T-helper 2 cell (primary cell): Measurements from ENCODE around the gene FMN1.

ENCODE experiments used
- DNase-seq, 5 experiments: peaks; one replicate each; pipeline versions ENCODE4 v3.0.0 to v3.0.0-alpha.2; 2012 to 2022

The FMN1 gene

DNA sequence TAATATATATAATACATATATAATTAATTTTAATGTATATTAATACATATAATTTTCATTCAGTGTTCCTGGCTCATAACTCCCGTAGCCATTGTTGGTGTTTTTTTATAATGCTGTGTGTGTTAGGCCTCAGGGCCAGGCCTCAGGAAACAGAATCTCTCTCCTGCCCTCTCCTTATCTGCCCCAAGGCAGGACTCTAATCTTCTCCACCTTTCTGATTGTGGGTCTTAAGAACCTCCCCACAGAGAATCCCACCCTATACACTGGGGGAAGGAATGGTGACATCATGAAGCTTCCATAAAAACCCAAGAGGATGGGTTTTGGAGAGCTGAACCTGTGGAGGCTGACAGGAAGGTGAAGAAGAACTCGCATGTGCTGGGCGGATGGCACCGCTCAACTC lies 4.0 kb upstream of the FMN1 start:
- no peak for DNase-seq

DNA sequence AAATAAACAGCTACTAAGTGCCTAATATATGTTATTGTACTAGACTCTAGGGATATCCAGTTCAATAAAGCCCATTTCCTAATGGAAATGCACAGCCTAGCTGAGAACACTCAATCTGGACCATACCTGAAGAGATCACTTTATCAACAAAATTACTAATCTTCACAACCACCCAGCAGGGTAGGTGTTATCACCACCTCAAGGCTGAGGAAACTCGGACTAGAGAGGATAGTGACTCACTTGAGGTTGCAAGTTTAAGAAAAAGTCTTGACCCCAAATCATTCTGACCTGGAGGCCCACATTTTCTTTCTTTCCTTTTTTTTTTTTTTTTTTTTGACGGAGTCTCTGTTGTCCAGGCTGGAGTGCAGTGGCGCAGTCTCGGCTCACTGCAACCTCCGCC lies 3.1 kb upstream of the FMN1 start:
- no peak for DNase-seq

DNA sequence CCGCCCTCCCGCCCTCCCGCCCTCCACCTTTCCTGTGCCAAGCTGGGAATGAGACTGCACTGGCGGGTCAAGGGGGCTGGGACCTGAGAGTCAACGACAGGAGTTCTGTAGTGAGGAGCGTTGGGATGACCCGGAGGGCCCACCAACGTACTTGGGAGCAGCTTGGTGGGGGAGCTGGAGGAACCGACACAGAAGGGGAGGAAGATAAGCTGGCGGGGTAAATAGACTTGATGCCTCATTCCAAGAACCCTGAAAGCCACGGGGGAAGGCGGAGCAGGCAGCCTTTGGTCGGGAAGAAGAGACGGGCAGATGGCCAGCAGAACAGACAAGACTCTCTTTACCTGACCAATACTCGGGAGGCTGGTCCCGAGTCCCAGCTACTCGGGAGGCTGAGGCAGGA lies 277 bp downstream of the FMN1 start:
- DNase-seq: no peak

DNA sequence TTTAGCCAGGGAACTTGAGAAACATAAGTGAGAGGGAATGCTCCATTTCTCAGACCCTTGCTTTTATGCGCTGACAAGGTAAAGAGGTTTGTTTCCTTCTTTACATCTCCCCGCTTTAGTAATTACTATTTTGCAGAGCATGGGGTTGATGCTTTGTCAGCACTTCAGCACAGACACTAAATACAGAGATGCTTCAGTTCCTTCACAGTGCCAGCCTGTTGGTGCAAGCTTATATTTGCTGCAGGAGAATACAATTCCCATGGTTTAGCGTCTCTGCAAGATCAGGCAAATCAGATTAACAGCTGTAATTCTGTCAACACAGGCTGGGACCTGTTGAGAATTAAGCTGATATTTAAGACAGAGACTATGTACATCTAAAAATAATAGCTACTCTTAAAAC lies 2.9 kb downstream of the FMN1 start:
- DNase-seq: no peak

DNA sequence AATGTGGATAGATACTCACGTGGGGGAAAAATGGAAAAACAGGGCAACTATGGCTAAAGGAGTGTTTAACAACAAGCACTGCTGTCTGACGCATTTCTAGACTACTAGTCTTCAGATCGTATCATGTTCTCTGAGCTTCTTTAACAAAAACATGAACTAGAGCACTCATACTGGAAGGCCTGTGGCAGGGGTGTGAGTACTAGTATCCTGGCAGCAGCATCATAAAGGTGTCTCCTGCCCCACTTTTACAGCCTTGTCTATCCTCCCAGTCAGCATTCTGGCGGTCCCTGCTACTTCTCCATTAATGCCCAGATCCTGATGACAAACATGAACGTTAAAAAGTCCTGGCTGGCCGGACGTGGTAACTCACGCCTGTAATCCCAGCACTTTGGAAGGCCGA lies 4.0 kb downstream of the FMN1 start:
- peak in 1 of 5 experiments; percentile 86 for DNase-seq

DNA sequence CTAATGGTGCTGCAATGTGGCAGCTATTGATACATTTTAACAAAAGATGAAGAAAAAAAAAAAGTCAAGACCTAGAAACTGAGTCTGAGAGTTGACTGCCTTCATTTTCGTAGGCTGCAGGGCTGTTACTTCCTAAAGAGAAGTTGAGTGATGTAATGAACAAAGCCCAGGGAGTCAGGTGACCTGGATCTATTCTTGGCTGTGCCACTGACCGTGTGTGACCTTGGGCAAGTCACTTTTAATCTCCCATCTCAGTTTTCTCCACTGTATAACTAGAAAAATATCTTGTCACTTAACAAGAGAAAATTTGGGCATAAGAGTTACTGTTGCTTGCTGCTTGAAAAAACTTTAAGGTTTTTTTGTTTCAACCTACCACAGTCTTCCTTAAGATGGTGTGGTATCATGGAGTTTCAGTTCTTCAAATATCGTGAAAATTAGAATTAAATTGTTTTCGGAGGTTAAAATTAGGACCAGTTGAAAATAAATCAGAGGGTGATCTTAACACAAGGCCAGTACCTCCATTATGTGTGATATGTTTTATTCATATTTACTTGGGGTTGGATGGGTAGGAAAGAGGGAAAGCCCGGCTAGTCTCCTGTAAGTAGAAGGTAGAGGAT lies 5.8 kb downstream of the FMN1 start:
- no peak for DNase-seq

DNA sequence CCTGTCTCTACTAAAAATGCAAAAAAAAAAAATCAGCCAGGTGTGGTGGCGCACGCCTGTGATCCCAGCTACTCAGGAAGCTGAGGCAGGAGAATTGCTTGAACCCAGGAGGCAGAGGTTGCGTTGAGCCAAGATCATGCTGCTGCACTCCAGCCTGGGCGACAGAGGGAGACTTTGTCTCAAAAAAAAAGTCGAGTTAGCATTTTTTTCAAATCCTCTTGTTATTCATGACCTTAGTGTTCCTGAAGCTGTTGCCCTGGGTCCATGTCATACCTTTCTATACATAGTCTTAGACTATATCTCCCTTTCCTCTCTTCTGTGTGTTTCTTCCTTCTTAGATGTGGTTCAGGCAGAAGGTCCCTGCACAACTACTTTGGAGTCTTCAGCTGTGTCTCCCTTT lies 6.4 kb downstream of the FMN1 start:
- DNase-seq: no peak

DNA sequence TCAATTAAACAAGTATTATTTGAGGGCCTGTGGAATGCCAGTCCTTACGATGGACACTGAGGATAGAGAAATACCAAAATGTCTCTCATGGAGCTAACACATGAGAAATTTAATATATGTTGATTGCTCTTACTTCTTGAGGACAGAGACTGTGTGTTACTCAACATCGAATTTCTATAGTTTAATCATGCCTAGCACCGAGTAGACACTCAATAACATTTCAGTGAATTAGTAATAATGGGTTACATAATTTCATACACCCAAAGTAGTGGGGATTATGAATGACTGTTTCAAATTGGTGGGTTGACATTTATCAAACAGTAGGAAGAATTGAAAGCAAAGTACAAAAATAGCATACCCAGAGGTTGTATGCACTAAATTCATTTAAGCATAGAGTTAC lies 11.2 kb downstream of the FMN1 start:
- no peak for DNase-seq

DNA sequence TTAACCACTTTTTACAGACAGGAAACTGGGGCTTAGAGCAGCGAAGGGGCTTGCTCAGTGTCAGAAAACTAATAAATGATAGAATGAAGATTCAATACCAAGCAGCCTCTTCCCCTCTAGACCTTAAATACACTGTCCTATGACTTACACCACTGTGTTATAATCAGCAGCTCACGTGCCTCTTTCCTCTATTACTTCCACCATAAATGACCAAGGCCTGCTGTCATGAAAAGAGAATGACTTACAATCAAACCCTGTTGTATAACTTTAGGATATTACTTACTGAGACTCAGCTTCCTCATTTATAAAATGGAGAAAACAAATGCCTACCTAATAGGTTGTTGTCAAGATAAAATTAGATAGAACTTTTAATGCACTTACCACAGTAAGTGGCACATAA lies 11.6 kb downstream of the FMN1 start:
- no peak for DNase-seq

DNA sequence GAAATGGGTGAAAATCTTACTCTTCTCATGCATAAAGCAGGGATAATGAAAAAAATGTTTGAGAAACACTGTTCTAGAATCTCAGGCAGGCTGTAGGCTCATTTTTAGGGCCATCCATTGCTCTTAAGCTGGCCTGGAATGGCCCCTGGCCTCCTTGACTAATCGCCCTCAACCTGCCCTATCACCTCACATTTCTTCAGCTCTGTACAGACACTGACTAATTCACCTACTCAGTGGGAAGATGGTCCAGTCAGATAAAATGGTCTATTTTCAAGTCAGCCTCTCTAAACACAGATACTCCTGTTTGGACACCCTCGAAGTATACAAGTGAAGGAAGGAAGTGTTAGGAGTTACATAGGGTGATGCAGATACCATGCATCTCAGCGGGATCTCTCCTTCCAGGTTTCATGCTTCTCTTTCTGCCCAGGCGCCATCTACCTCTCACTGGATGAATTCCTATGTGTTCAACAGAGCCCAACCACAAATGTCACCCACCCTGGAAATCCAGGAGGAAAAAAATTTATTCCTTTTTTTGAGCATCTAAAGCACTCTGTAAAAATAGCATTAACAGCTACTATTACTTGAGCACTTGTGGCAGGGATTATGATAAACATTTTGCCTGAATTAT lies 12.1 kb downstream of the FMN1 start:
- DNase-seq: no peak

DNA sequence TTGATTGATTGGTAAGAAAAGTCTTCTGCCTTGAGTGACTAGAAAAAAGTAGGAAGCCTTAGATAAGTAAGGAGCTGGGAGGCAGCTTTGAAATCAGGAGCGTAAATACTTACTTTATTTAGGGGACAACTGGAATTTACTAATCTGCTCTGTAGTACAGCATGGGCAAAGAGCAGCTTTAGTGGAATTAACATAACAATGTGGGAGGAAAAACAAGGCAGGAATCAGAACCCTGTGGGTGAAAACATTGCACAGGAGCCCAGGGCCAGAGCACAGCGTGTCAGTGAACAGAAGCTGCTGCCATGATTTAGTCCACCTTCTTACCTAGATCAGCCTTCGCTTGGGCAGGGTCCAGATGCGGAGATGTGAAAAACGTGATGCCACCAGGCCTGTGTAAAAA lies 14.6 kb downstream of the FMN1 start:
- no peak for DNase-seq

DNA sequence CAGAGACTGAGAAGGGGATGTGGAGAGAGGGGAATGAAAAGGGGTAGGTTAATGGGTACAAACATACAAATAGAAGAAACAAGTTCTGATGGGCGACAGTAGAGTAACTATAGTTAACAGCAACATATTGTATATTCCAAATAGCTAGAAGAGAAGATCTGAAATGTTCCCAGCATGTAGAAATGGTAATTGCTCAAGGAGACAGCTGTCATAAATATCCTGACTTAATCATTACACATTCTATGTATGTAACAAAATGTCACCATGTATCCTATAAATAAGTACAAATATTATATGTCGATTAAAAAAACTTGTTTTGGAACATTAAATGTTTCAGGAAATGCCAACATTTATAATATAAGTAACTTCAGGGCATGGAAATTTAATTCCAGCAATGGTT lies 23.3 kb downstream of the FMN1 start:
- DNase-seq: no peak

DNA sequence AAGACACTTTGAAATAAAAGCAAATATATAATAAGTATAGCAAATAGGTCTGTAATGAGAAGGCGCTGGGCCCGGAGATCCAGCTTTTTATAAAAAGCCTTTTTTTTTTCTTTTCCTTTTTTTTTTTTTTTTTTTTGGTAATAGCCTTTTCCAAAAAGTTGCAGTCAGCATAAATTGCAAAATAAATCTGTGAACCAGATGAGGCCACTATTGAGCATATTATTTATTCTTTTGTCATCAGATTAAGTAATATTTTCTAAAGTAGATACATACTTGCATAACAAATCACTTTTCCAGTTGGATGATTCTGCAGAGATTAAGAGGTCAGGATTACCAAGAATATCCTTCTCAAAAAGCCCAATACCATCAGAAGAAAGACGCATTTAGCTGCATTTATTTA lies 24.9 kb downstream of the FMN1 start:
- DNase-seq: no peak

DNA sequence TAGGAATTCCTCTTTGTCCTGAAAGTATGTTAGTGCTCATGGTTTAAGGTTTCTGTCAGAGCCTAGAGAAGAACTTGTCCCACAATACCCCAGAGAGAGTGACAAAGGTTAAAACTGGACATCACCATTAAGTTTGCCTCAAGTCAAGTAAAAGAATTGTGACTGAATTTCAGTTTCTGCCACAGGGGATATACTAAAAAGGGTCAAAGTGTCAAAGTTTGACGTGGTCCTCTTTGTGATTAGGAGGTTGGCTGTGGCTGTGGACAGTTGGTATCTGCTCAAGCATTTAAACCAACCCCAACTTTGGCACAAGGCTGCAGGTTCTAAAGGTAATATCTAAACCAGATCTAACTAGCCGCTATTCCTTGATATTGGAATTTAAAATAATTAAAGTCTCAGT lies 26.1 kb downstream of the FMN1 start:
- DNase-seq: no peak

DNA sequence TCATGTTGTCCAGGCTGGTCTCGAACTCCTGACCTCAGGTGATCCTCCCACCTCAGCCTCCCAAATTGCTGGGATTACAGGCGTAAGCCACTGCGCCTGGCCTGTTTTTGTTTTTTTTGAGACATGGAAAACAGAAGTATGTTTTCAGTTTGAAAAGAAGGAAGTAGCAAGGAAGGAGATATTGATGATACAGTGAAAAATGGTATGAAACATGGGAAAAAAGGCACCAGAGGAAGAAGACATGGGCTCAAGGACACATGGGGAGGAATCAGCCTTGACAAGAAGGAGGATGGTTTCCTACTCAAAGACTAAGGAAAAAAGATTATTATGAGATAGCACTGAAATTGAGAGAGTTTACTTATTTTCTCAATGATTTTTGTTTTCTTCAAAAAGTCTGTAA lies 30.7 kb downstream of the FMN1 start:
- DNase-seq: no peak

DNA sequence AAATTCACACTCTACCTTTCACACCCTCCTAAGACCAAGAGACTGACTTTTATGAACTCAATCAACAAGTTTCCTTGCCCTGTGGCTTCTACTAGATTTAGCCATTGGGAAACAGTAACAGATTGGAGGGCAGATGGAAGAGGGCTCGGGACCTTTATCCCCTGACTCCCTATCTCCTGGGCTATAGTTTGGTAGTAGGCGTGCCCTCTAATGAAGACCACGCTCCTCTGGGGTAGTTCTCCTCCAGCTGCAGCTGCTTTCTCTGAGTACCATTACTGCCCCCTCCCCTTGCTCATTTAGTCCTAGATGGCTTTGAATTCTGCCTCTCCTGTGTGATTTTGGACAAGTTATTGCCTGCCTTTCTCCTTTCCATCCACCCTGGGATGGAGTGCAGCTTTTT lies 33.3 kb downstream of the FMN1 start:
- DNase-seq: no peak

DNA sequence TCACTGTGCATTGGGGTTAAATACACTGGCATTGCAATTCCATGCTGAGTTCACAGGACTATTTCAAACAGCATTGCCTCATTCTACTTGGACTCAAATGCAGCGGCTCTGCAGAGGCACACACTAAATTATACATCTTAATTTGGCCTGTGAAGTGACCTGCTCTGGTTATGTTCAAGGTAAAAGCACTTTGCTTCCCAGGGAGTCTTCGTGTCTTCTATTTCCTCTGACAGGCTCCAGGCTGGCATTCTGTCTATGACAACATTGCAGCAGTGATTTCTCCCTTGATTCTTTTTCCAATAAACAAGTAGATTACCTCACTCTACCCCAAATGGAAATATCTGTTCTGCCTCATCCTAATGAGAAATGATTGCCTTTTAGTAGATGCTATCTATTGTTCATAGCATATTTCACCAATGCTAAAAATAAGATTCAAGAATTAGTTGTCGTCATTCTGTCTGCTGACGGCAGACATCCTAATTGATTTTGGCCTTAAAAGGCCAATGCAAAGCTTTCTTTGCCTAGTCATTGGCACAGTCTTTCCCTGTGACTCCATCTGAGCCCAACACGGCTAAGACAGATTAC lies 33.8 kb downstream of the FMN1 start:
- no peak for DNase-seq

DNA sequence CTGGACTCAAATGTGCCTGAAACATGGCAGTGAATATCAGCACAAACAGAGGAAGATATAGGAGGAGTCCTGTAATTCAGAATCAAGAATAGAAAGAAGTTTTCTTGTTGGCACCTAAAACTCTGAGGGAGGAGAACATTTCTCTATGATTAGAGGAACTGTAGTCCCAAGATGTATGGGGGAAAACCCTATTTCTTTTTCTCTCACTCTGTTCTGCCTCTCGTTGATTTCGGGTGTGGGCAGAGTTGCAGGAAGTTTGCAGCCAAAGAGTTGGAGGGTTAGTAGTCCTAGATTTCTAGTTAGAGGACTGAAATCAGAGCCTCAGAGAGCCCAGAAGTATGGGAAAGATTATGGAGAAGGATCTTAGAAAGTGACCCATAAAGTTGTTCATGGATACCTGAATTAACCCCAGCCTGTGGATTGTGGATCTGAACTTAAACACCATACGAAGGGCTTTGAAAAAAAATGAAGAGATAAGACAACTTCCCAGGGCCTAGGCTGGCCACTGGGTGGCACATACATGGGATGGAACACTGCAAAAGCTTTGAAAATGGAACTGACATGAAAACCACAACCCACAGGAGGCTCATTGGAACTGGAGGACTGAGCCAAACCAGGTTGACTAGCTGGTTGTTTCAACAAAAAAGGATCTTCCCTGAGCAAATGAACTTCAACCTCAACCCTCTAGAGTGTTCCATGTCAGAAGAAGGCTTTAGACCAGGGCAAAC lies 34.6 kb downstream of the FMN1 start:
- DNase-seq: peak in 1 of 5 experiments; percentile 26

DNA sequence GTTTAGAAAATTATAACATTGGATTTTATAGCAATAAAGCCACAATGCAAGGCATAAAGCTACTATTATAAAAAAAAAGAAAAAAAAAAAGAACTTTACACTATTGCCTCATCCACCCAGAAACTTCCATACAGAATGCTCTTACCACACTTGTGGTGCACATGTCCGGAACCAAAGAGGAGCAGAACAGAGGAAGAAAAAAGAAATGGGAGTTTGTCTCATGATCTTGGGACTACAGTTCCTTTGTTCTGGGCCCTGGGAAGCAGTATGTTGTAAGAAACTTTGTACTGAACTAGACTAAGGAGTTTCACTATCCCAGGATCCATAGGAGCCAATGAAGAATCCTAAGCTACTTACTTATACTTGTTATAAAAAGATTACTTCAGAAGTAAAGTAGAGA lies 36.1 kb downstream of the FMN1 start:
- DNase-seq: no peak

DNA sequence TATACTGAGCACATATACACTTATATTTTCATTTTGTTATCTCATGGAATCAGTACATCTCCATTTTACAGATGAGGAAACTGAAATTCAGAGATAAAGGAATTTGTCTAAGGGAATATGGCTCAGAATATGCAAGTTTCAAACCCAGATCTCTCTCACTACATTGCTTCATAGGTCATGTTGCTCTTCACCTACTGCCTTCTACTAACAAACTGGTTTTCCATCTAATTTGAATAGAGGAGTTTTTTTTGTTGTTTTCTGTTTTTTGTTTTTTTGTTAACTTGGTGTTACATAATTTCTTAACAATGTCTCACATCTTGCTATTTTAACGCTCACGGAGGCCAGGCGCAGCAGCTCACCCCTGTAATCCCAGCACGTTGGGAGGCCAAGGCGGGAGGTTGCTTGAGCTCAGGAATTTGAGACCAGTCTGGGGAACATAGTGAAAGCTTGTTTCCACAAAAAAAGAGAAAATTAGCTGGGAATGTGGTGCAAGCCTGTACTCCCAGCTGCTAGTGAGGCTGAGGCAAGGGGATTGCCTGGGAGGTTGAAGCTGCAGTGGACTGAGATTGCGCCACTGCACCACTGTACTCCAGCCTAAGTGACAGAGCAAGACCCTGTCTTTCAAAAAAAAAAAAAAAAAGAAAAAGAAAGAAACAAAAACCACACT lies 37.0 kb downstream of the FMN1 start:
- no peak for DNase-seq

DNA sequence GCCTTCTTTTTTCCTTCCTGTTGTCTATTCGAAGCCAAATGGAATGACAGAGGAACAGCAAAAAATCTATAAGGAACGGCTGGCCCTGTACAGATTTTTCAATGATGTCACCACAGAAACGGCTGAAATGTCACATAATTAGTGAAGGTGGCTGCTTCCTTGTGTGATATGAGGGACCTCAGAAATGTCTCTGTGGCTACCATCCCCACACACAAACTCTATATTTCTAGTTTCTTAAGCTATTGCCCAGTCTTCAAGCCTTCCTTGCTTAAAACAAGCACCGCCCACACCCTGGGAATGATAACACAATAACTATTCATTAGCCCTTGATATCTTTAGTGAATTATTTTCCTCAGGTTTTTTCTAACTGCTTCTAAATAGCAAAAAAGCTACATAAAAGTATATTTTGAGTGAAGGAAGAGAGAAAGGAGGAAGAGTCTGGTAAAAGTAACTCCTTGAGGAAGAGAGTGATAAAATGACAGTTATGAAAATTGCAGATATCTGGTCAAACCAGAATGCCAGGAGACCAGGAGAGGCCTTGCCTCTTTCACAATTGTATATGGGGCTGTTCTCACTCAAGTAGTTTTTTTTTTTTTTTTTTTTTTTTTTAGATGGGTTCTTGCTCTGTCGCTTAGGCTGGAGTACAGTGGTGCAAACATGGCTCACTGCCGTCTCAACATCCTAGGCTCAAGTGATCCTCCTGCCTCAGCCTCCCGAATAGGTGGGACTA lies 38.7 kb downstream of the FMN1 start:
- no peak for DNase-seq

DNA sequence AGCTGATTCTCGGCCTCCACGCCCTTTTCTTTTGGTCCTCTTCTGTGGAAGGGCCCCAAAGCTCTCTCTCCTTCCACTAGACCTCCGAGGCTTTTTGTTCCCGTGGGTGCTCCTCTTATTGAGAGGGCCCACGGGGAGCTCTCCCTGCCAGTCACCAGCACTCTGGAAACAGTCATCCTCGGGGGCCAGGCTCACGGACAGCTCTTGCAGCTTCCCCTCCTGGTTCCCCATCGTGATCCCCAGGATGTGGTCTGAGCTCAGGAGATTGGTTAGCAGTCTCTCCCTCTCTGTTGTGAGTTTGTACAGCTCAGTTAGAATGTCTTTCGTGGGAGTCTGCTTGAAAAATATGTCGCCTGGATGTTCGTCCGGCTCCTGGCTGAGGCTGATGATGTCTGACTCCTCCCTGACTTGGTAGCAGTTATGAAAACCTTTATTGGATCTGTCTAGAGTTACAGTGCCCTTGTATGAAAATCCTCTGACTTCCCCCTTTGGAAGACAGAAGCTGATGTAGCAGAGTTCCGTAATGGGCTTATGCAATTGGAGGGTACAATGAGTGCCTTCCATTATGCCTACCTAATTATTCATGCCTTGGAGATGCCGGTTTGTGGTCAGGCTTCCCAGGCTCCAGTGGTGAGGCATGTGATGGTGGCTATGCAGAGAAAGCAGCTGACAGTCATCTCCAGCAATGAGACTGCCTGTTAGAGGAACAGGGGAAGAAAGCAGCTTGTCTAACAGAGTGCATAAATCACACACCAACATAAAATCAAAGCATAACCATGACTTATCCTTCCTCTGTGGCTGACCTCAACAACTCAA lies 40.0 kb downstream of the FMN1 start:
- no peak for DNase-seq
